Lung (tissue), 12 donors: ENCODE results near the gene SYTL2. TPM values are rescaled to one million over a fixed set of nuclear protein-coding genes. Genes with fewer than 3 reads are reported as not detected.
A peak's percentile ranks its signal among the peaks of the same experiment; 100 is the strongest.

ENCODE experiments used
- ATAC-seq: fragments of 200-7000 bp; cut with Tn5 transposase; one replicate; pipeline ENCODE4 v1.9.1; 2020; ENCODE audit warnings: moderate number of reproducible peaks; ENCODE audit not compliant: insufficient read depth, low FRiP score
- DNase-seq, 3 donors: peaks; one replicate each; pipeline ENCODE4 v3.0.0-alpha.2; 2013 to 2017
- H3K27ac ChIP-seq, 2 donors: one replicate each; pipeline ENCODE4 v1.5.1; 2013; ENCODE audit warnings: mild to moderate bottlenecking in 2 of 2, moderate library complexity in 2 of 2, control low read depth in 1 of 2, inconsistent platforms in 1 of 2, low read depth in 1 of 2, low read length in 1 of 2
- H3K27me3 ChIP-seq, 3 donors: one replicate each; pipeline ENCODE4 v1.5.1; 2013; ENCODE audit warnings: low read length in 2 of 3; ENCODE audit not compliant: control insufficient read depth in 3 of 3, insufficient read depth in 3 of 3
- H3K36me3 ChIP-seq, 4 donors: one replicate each; pipeline ENCODE4 v1.5.1; 2013; ENCODE audit warnings: low read length in 4 of 4, mild to moderate bottlenecking in 1 of 4, moderate library complexity in 1 of 4; ENCODE audit not compliant: control insufficient read depth in 4 of 4, insufficient read depth in 4 of 4
- H3K4me1 ChIP-seq, 5 donors: one replicate each; pipeline ENCODE4 v1.5.1; 2013; ENCODE audit warnings: low read length in 5 of 5, mild to moderate bottlenecking in 2 of 5, moderate library complexity in 1 of 5; ENCODE audit not compliant: control insufficient read depth in 5 of 5, insufficient read depth in 5 of 5
- H3K4me3 ChIP-seq: one replicate; pipeline ENCODE4 v1.5.1; 2013; ENCODE audit warnings: mild to moderate bottlenecking, control low read depth, moderate library complexity
- H3K9ac ChIP-seq, 2 donors: one replicate each; pipeline ENCODE4 v1.5.1; 2013; ENCODE audit warnings: low read length in 2 of 2, control low read depth in 1 of 2; ENCODE audit not compliant: insufficient read depth in 1 of 2
- H3K9me3 ChIP-seq, 4 donors: one replicate each; pipeline ENCODE4 v1.5.1; 2013; ENCODE audit warnings: low read length in 3 of 4, mild to moderate bottlenecking in 1 of 4, moderate library complexity in 1 of 4; ENCODE audit not compliant: control insufficient read depth in 4 of 4, insufficient read depth in 3 of 4
- CTCF ChIP-seq: IDR thresholded peaks from 2 replicates; pipeline ENCODE4 v1.5.1; 2012; ENCODE audit warnings: mild to moderate bottlenecking; ENCODE audit errors: control extremely low read depth, extremely low read depth
- WGBS, 2 donors: extraction: QIAGEN DNeasy Blood & Tissue Kit; methylation state at CpG; one replicate each; pipeline ENCODE4 v1.1.7; 2013; 5-methylcytosine and 5-hydroxymethylcytosine counted together
- polyA plus RNA-seq, 2 donors: library from polyadenylated mRNA; stranded (reverse); fragments of 200-250 nt; gene quantifications; one replicate each; pipeline ENCODE4 v1.2.1, GENCODE V29; 2013
- total RNA-seq, 2 donors: library from RNA; depleted of rRNA in 1 of 2; stranded (reverse); fragments of >200 nt in 1 of 2; gene quantifications; one replicate each; pipeline ENCODE4 v1.2.1, GENCODE V29; 2014 to 2021
- donor health status: control.
- donor health status: control.
- donor health status: Bipolar disorder and iron deficiency.
- donor health status: healthy.
- donor health status: DM: yes; HTN: yes; CAD: no.

The SYTL2 gene
- total and polyA plus RNA-seq, 4 donors, result 6.7 to 39.0 (median 16.5) TPM

DNA sequence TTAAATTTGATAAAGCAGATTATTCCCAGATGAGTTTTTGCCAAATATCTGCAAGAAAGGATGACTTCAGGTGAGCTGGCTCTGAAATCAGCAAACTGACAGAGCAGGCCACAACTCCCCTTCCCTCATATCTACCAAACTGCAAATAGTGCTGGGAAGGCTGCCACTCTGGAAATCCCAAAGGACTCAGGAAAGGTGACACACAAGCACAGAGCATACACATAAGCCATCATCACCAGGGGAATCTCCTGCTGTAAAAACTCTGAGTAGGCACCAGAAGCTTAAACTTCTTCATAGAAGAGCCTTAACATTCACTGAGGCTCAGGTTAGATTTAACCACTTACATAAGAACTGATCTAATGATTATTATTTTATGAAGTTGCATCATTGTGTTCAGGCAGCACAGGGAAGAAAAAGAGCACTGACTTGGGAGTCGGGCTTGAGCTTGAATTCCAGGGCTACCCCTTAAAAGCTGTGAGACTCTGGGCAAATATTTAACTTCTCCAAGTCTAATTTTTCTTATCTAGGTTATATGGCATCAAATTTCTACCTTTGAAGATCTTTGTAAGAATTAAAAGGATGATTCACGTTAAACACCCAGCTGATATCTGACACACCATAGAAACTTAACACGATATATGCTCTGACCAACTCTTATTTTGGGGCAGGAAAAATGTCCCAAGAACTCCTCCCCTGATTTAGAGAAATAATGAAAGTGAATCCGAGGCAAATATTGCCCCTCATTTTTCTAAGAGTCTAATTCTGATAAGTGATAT lies 15.0 kb downstream of the SYTL2 start:
- peaks cover 0 to 2% (median 0%) of the 10 kb centered on the region in 5 donors for H3K4me1 ChIP-seq
- no peaks in the 10 kb centered on the region for H3K36me3 ChIP-seq
- H3K27ac ChIP-seq, result no peak overlapping the region
- no peak overlapping the region for H3K9ac ChIP-seq
- DNase-seq (no peak), ATAC-seq (no peak)
- H3K9me3 ChIP-seq, result no peaks in the 10 kb centered on the region
- H3K4me3 ChIP-seq, result no peak overlapping the region
- TF ChIP-seq CTCF, result no peak
- no peaks in the 10 kb centered on the region for H3K27me3 ChIP-seq
- 69 to 83% methylated on average over 4 of the region's 4 CpGs for WGBS, 2 donors

- no peak overlapping the region for H3K9ac ChIP-seq
- no peak overlapping the region for H3K4me3 ChIP-seq
- no peaks in the 10 kb centered on the region for H3K36me3 ChIP-seq
- ATAC-seq, result no peak
- H3K9me3 ChIP-seq, result no peaks in the 10 kb centered on the region
- no peaks in the 10 kb centered on the region for H3K4me1 ChIP-seq
- 91 to 92% methylated on average over 2 of the region's 2 CpGs for WGBS, 2 donors
- TF ChIP-seq CTCF, result no peak
- no peak for DNase-seq
- no peak overlapping the region for H3K27ac ChIP-seq
- no peaks in the 10 kb centered on the region for H3K27me3 ChIP-seq
These were observed 19.4 kb downstream of the SYTL2 start for GRCh38 chr11:85791409-85791990.

GRCh38 chr11:85787809-85788760 lies 22.9 kb downstream of the SYTL2 start:
- no peak for TF ChIP-seq CTCF
- Histone ChIP-seq H3K27me3 (no peaks in the 10 kb centered on the region), H3K36me3 (no peaks in the 10 kb centered on the region), H3K27ac (no peak overlapping the region), H3K9me3 (no peaks in the 10 kb centered on the region), H3K4me3 (no peak overlapping the region), H3K4me1 (no peaks in the 10 kb centered on the region), H3K9ac (no peak overlapping the region)
- DNase-seq, result no peak
- 69 to 80% methylated on average over 3 of the region's 3 CpGs for WGBS, 2 donors
- ATAC-seq, result peak; percentile 56
